Measurements from ENCODE around the gene ZNF25. TPM values are rescaled to one million over a fixed set of nuclear protein-coding genes. Genes with fewer than 3 reads are reported as not detected.

Gene ZNF25
- total RNA-seq, 4 donors from 2014 or later = 8.4 to 17.1 (median 12.0) TPM

GRCh38 chr10:37992083-37992482, 15.6 kb upstream of the ZNF25 start:
- TF ChIP-seq POLR2A (IDR thresholded peaks at IDR 0.05) = no peak
- TF ChIP-seq, protein P1, sequence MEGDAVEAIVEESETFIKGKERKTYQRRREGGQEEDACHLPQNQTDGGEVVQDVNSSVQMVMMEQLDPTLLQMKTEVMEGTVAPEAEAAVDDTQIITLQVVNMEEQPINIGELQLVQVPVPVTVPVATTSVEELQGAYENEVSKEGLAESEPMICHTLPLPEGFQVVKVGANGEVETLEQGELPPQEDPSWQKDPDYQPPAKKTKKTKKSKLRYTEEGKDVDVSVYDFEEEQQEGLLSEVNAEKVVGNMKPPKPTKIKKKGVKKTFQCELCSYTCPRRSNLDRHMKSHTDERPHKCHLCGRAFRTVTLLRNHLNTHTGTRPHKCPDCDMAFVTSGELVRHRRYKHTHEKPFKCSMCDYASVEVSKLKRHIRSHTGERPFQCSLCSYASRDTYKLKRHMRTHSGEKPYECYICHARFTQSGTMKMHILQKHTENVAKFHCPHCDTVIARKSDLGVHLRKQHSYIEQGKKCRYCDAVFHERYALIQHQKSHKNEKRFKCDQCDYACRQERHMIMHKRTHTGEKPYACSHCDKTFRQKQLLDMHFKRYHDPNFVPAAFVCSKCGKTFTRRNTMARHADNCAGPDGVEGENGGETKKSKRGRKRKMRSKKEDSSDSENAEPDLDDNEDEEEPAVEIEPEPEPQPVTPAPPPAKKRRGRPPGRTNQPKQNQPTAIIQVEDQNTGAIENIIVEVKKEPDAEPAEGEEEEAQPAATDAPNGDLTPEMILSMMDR (IDR thresholded peaks at IDR 0.05) = no peak
- Histone ChIP-seq H3K27ac (no peak overlapping the region), H3K4me3 (replicated peaks in 1 of 3) (no peak overlapping the region), H3K27me3 (no peaks in the 10 kb centered on the region), H3K9me3 (no peaks in the 10 kb centered on the region), H3K36me3 (no peaks in the 10 kb centered on the region), H3K4me1 (no peaks in the 10 kb centered on the region)
- no peak for DNase-seq
- intact Hi-C loops (cut with DNase I) = no loop called here
- 76 to 79% methylated on average over 3 of the region's 3 CpGs for WGBS, 2 donors

- no peak for DNase-seq
- H3K9me3 ChIP-seq = no peaks in the 10 kb centered on the region
- H3K4me3 ChIP-seq (replicated peaks in 1 of 3) = no peak overlapping the region
- WGBS, 2 donors = 87 to 92% methylated on average over 2 of the region's 2 CpGs
- no peak for TF ChIP-seq POLR2A (IDR thresholded peaks at IDR 0.05)
- no peaks in the 10 kb centered on the region for H3K27me3 ChIP-seq
- H3K4me1 ChIP-seq = no peaks in the 10 kb centered on the region
- intact Hi-C loops (cut with DNase I) = no loop called here
- no peaks in the 10 kb centered on the region for H3K36me3 ChIP-seq
- H3K27ac ChIP-seq = no peak overlapping the region
Measured at GRCh38 chr10:37991655-37992054, 15.2 kb upstream of the ZNF25 start.

DNA sequence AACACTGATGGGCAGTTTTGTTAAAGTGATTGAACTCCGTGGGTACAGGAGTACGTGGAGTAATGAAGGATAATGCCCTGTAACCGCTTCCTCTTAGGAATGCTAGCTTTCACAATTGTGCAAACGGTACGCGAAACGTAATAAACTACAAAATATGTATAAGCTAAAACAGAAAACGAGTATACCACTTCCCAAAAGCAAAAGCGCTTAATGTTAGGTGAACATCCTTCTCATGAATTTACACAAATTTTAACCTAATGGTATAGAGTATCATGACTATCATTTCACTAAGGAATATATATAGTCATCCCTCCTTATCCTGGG, 395 bp upstream of the ZNF25 start:
- Histone ChIP-seq H3K27me3 (no peaks in the 10 kb centered on the region), H3K4me1 (peaks cover 6 to 7% of the 10 kb centered on the region in 2 donors), H3K9me3 (no peaks in the 10 kb centered on the region), H3K36me3 (no peaks in the 10 kb centered on the region), H3K4me3 (replicated peaks in 1 of 3) (peak overlapping the region in 2 of 3 donors; percentile 4 to 78), H3K27ac (peak overlapping the region in 2 of 3 donors; percentile 97)
- TF ChIP-seq, protein P1 (IDR thresholded peaks at IDR 0.05) = peak in 1 of 6 experiments; percentile 27
- TF ChIP-seq POLR2A (IDR thresholded peaks at IDR 0.05) = no peak
- no peak for DNase-seq
- 24 to 26% methylated on average over 9 of the region's 9 CpGs for WGBS, 2 donors
- intact Hi-C loops (cut with DNase I) = loop anchor here (10.0 kb wide), 1 partner anchor 118 kb away; the partner anchor contains the start of gene ZNF37A

DNA sequence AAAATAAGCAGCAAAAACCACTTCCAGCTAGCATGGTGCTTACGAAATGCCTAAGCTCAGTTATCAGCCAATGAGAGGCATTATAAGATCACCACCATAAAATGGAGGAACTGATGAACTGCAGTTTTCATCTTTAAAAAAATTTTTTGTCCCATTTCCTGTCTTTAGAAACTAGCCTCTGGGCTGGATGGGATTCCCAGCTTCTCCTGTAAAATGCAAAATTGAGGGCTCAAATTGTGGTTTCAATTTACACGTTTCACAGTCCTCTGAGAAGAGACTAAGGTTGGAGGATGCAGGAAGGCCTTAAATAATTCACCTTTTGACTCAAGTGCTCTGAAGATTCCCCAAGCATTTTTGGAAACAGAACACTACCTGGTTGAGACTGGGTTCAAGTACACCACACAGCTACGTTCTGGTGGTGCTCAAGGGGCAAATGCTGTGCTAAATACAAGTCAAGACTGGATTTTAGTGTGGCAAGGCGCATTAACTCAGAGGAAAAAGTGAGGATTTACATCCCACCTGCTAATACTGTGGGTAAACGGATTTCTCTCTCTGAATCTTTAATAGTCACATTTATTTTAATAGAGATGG, 951 bp downstream of the ZNF25 start:
- Histone ChIP-seq H3K27me3 (no peaks in the 10 kb centered on the region), H3K4me3 (replicated peaks in 1 of 3) (peak overlapping the region; percentile 78 to 85 (median 84)), H3K4me1 (peaks cover 6 to 7% of the 10 kb centered on the region in 2 donors), H3K27ac (peak overlapping the region; percentile 96 to 97 (median 97)), H3K36me3 (peaks cover 0 to under 1% of the 10 kb centered on the region in 2 donors), H3K9me3 (no peaks in the 10 kb centered on the region)
- TF ChIP-seq, protein P1 (IDR thresholded peaks at IDR 0.05) = no peak
- TF ChIP-seq POLR2A (IDR thresholded peaks at IDR 0.05) = no peak
- peak in 1 of 2 donors; percentile 2 for DNase-seq
- intact Hi-C loops (cut with DNase I) = loop anchor here (10.0 kb wide), 1 partner anchor 119 kb away; the partner anchor contains the start of gene ZNF37A
- WGBS, 2 donors = 32 to 35% methylated on average over 5 of the region's 5 CpGs

DNA sequence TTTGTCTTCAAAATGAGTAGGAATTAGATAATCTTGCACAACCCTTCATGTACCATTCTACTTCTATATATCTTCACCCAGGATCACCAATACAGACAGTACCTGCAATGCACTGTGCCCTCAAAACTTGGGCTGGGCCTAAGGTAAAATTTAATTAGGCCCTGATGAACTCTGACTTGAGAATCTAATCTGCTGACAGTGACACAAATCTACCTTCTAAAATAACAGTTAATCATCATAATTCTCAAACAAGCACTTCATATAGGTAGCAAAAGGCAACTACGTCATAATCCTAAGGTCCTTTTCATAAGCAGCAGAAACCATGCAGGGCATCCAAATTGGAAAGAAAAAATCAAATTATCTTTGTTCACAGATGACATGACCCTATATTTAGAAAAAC, 4.1 kb downstream of the ZNF25 start:
- Histone ChIP-seq H3K4me1 (peaks cover 6 to 7% of the 10 kb centered on the region in 2 donors), H3K27me3 (no peaks in the 10 kb centered on the region), H3K4me3 (replicated peaks in 1 of 3) (no peak overlapping the region), H3K27ac (no peak overlapping the region), H3K9me3 (no peaks in the 10 kb centered on the region), H3K36me3 (peaks cover 0 to 3% of the 10 kb centered on the region in 2 donors)
- intact Hi-C loops (cut with DNase I) = loop anchor here (5.0 to 10.0 kb wide), 2 partner anchors 105 to 122 kb away; partner anchors contain the start of gene ZNF37A
- 95 to 100% methylated on average over 1 of the region's 1 CpG for WGBS, 2 donors
- TF ChIP-seq, protein P1 (IDR thresholded peaks at IDR 0.05) = no peak
- no peak for TF ChIP-seq POLR2A (IDR thresholded peaks at IDR 0.05)
- DNase-seq = no peak
